Measurements from ENCODE around the gene TVP23A.

Gene TVP23A

GRCh38 chr16:10852948-10853347, 34.4 kb upstream of the TVP23A start:
- no peaks in the 10 kb centered on the region for H3K4me1 ChIP-seq (ENCODE audit: insufficient read depth, poor library complexity, severe bottlenecking)
- no peak overlapping the region for H3K4me3 ChIP-seq (ENCODE audit: severe bottlenecking)
- no peaks in the 10 kb centered on the region for H3K9me3 ChIP-seq (ENCODE audit: severe bottlenecking)
- ATAC-seq (ENCODE audit: low read depth): no peak
- H3K27me3 ChIP-seq (ENCODE audit: insufficient read depth, poor library complexity, severe bottlenecking): no peaks in the 10 kb centered on the region
- H3K27ac ChIP-seq (ENCODE audit: poor library complexity, severe bottlenecking): no peak overlapping the region
- TF ChIP-seq CTCF (IDR thresholded peaks at IDR 0.05; ENCODE audit: poor library complexity, severe bottlenecking): no peak
- H3K36me3 ChIP-seq (ENCODE audit: low read depth): no peaks in the 10 kb centered on the region
- no peak for DNase-seq (ENCODE audit: low spot score)

- Histone ChIP-seq H3K27ac (ENCODE audit: poor library complexity, severe bottlenecking) (no peak overlapping the region), H3K4me1 (ENCODE audit: insufficient read depth, poor library complexity, severe bottlenecking) (no peaks in the 10 kb centered on the region), H3K27me3 (ENCODE audit: insufficient read depth, poor library complexity, severe bottlenecking) (no peaks in the 10 kb centered on the region), H3K9me3 (ENCODE audit: severe bottlenecking) (no peaks in the 10 kb centered on the region), H3K36me3 (ENCODE audit: low read depth) (no peaks in the 10 kb centered on the region), H3K4me3 (ENCODE audit: severe bottlenecking) (no peak overlapping the region)
- DNase-seq (ENCODE audit: low spot score) (no peak), ATAC-seq (ENCODE audit: low read depth) (no peak)
- no peak for TF ChIP-seq CTCF (IDR thresholded peaks at IDR 0.05; ENCODE audit: poor library complexity, severe bottlenecking)
Measured at GRCh38 chr16:10852286-10852685, 33.7 kb upstream of the TVP23A start.

GRCh38 chr16:10851512-10851911, 32.9 kb upstream of the TVP23A start:
- Histone ChIP-seq H3K27me3 (ENCODE audit: insufficient read depth, poor library complexity, severe bottlenecking) (no peaks in the 10 kb centered on the region), H3K9me3 (ENCODE audit: severe bottlenecking) (no peaks in the 10 kb centered on the region), H3K4me3 (ENCODE audit: severe bottlenecking) (no peak overlapping the region), H3K27ac (ENCODE audit: poor library complexity, severe bottlenecking) (no peak overlapping the region), H3K36me3 (ENCODE audit: low read depth) (no peaks in the 10 kb centered on the region), H3K4me1 (ENCODE audit: insufficient read depth, poor library complexity, severe bottlenecking) (no peaks in the 10 kb centered on the region)
- ATAC-seq (ENCODE audit: low read depth): no peak
- no peak for DNase-seq (ENCODE audit: low spot score)
- no peak for TF ChIP-seq CTCF (IDR thresholded peaks at IDR 0.05; ENCODE audit: poor library complexity, severe bottlenecking)

GRCh38 chr16:10850478-10850850, 31.9 kb upstream of the TVP23A start:
- Histone ChIP-seq H3K9me3 (ENCODE audit: severe bottlenecking) (no peaks in the 10 kb centered on the region), H3K4me3 (ENCODE audit: severe bottlenecking) (no peak overlapping the region), H3K27me3 (ENCODE audit: insufficient read depth, poor library complexity, severe bottlenecking) (no peaks in the 10 kb centered on the region), H3K36me3 (ENCODE audit: low read depth) (no peaks in the 10 kb centered on the region), H3K27ac (ENCODE audit: poor library complexity, severe bottlenecking) (no peak overlapping the region), H3K4me1 (ENCODE audit: insufficient read depth, poor library complexity, severe bottlenecking) (no peaks in the 10 kb centered on the region)
- TF ChIP-seq CTCF (IDR thresholded peaks at IDR 0.05; ENCODE audit: poor library complexity, severe bottlenecking): no peak
- ATAC-seq (ENCODE audit: low read depth): no peak
- DNase-seq (ENCODE audit: low spot score): no peak

- Histone ChIP-seq H3K27me3 (ENCODE audit: insufficient read depth, poor library complexity, severe bottlenecking) (no peaks in the 10 kb centered on the region), H3K4me3 (ENCODE audit: severe bottlenecking) (no peak overlapping the region), H3K9me3 (ENCODE audit: severe bottlenecking) (no peaks in the 10 kb centered on the region), H3K27ac (ENCODE audit: poor library complexity, severe bottlenecking) (no peak overlapping the region), H3K36me3 (ENCODE audit: low read depth) (no peaks in the 10 kb centered on the region), H3K4me1 (ENCODE audit: insufficient read depth, poor library complexity, severe bottlenecking) (no peaks in the 10 kb centered on the region)
- DNase-seq (ENCODE audit: low spot score) (no peak), ATAC-seq (ENCODE audit: low read depth) (no peak)
- no peak for TF ChIP-seq CTCF (IDR thresholded peaks at IDR 0.05; ENCODE audit: poor library complexity, severe bottlenecking)
Measured at GRCh38 chr16:10849736-10850477, 31.3 kb upstream of the TVP23A start.
